Neuronal stem cell (in vitro differentiated cells): ENCODE results near the gene ROR1.

Experiments
- DNase-seq: peaks from one replicate; pipeline ENCODE4 v3.0.0-alpha.2; 2013; ENCODE audit warnings: low spot score
- H2AFZ ChIP-seq: one replicate; pipeline ENCODE4 v1.6.1; 2013; ENCODE audit warnings: mild to moderate bottlenecking, low read length, inconsistent platforms
- H2AK5ac ChIP-seq: 2 replicates; pipeline ENCODE4 v1.6.1; 2013; ENCODE audit warnings: low read depth, mild to moderate bottlenecking, inconsistent platforms, low read length, moderate library complexity, mixed read lengths
- H2BK120ac ChIP-seq: 2 replicates; pipeline ENCODE4 v1.6.1; 2013; ENCODE audit warnings: low read depth, mild to moderate bottlenecking, inconsistent platforms, low read length, moderate library complexity, mixed read lengths
- H2BK12ac ChIP-seq: one replicate; pipeline ENCODE4 v1.6.1; 2013; ENCODE audit warnings: low read length, inconsistent platforms
- H2BK15ac ChIP-seq: 2 replicates; pipeline ENCODE4 v1.6.1; 2013; ENCODE audit warnings: mild to moderate bottlenecking, low read length, inconsistent platforms, mixed read lengths
- H2BK5ac ChIP-seq: one replicate; pipeline ENCODE4 v1.6.1; 2013; ENCODE audit warnings: inconsistent platforms, mild to moderate bottlenecking, low read length, moderate library complexity
- H3K14ac ChIP-seq: one replicate; pipeline ENCODE4 v1.6.1; 2013; ENCODE audit warnings: low read length, inconsistent platforms
- H3K18ac ChIP-seq: 2 replicates; pipeline ENCODE4 v1.6.1; 2013; ENCODE audit warnings: low read length, inconsistent platforms
- H3K23ac ChIP-seq: 2 replicates; pipeline ENCODE4 v1.6.1; 2013; ENCODE audit warnings: low read depth, mild to moderate bottlenecking, mixed read lengths, low read length, inconsistent platforms; ENCODE audit not compliant: poor library complexity
- H3K27ac ChIP-seq: replicated peaks from 3 replicates; pipeline ENCODE4 v1.5.1; 2013; ENCODE audit warnings: low read length, inconsistent platforms
- H3K27me3 ChIP-seq, 3 experiments: 2 replicates each; pipeline ENCODE4 v1.6.1; 2013; ENCODE audit warnings: low read length in 3 of 3, mild to moderate bottlenecking in 2 of 3, inconsistent platforms in 1 of 3, low read depth in 1 of 3, mixed read lengths in 1 of 3, moderate library complexity in 1 of 3; ENCODE audit not compliant: control insufficient read depth in 3 of 3, insufficient read depth in 3 of 3
- H3K36me3 ChIP-seq, 2 donors: replicated peaks in 1 of 2; 2 replicates each; pipeline ENCODE4 v1.6.1; 2013; ENCODE audit warnings: low read length in 2 of 2; ENCODE audit not compliant: control insufficient read depth in 2 of 2, insufficient read depth in 2 of 2
- H3K4ac ChIP-seq: 2 replicates; pipeline ENCODE4 v1.6.1; 2013; ENCODE audit warnings: inconsistent platforms, mild to moderate bottlenecking, low read length, moderate library complexity
- H3K4me1 ChIP-seq, 2 donors: 1 replicate in 1 of 2; 2 replicates in 1 of 2; pipeline ENCODE4 v1.6.1; 2013; ENCODE audit warnings: low read length in 2 of 2, low read depth in 1 of 2; ENCODE audit not compliant: control insufficient read depth in 2 of 2, insufficient read depth in 1 of 2
- H3K4me2 ChIP-seq: one replicate; pipeline ENCODE4 v1.6.1; 2013; ENCODE audit warnings: mild to moderate bottlenecking, low read length, inconsistent platforms; ENCODE audit not compliant: insufficient read depth, poor library complexity, severe bottlenecking
- H3K4me3 ChIP-seq, 2 donors: 2 replicates each; pipeline ENCODE4 v1.5.1; 2013; ENCODE audit warnings: low read length in 2 of 2, mild to moderate bottlenecking in 2 of 2, inconsistent platforms in 1 of 2, moderate library complexity in 1 of 2
- H3K79me1 ChIP-seq: one replicate; pipeline ENCODE4 v1.6.1; 2013; ENCODE audit warnings: low read depth, mild to moderate bottlenecking, inconsistent platforms, low read length, moderate library complexity
- H3K9ac ChIP-seq: one replicate; pipeline ENCODE4 v1.6.1; 2013; ENCODE audit warnings: mild to moderate bottlenecking, low read depth, low read length, inconsistent platforms; ENCODE audit not compliant: poor library complexity
- H3K9me3 ChIP-seq, 2 donors: replicated peaks in 1 of 2; 2 replicates each; pipeline versions ENCODE3 to v1.6.1; 2013; ENCODE audit warnings: low read length in 2 of 2, mild to moderate bottlenecking in 2 of 2, inconsistent platforms in 1 of 2, low read depth in 1 of 2, mixed read lengths in 1 of 2, moderate library complexity in 1 of 2; ENCODE audit not compliant: control insufficient read depth in 2 of 2, insufficient read depth in 1 of 2
- H4K8ac ChIP-seq: one replicate; pipeline ENCODE4 v1.6.1; 2013; ENCODE audit warnings: low read depth, mild to moderate bottlenecking, inconsistent platforms, low read length, moderate library complexity
- H4K91ac ChIP-seq: one replicate; pipeline ENCODE4 v1.6.1; 2013; ENCODE audit warnings: low read length, low read depth, mild to moderate bottlenecking, inconsistent platforms; ENCODE audit not compliant: poor library complexity
- WGBS, 2 donors: extraction: QIAGEN DNeasy Blood & Tissue Kit; methylation state at CpG; one replicate each; pipeline ENCODE4 v1.1.7; 2013; ENCODE audit warnings: missing lambda C conversion rate in 2 of 2, mixed read lengths in 1 of 2; ENCODE audit not compliant: insufficient read length in 2 of 2, insufficient replicate concordance in 1 of 2; ENCODE audit errors: extremely low coverage in 2 of 2; 5-methylcytosine and 5-hydroxymethylcytosine counted together

ROR1 gene

DNA sequence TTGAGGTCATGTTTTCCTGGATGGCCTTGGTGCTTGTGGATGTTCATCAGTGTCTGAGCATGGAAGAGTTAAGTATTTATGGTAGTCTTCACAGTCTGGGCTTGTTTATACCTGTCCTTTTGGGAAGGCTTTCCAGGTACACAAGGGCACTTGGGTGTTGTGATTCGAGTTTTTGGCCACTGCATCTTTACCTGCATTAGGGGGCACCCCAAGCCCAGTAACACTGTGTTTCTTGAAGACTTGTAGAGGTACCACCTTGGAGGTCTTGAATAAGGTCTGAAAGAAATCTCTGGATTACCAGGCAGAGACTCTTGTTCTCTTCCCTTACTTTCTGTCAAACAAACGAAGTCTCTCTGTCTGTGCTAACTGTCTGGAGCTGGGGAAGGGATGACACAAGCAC is 34.4 kb upstream of the ROR1 start:
- Histone ChIP-seq H3K79me1 (no peaks in the 10 kb centered on the region), H3K4me2 (no peak overlapping the region), H3K4me1 (no peaks in the 10 kb centered on the region), H3K9ac (no peak overlapping the region), H2AFZ (no peak overlapping the region), H2BK15ac (no peak overlapping the region), H3K14ac (no peak overlapping the region), H3K27ac (no peak overlapping the region), H2BK12ac (no peak overlapping the region), H2BK5ac (no peak overlapping the region), H4K91ac (no peak overlapping the region), H3K4me3 (no peak overlapping the region), H3K9me3 (no peaks in the 10 kb centered on the region), H3K4ac (no peak overlapping the region), H4K8ac (no peak overlapping the region), H2AK5ac (no peak overlapping the region), H3K23ac (no peak overlapping the region), H3K36me3 (no peaks in the 10 kb centered on the region), H2BK120ac (no peak overlapping the region), H3K18ac (no peak overlapping the region), H3K27me3 (peaks cover 0 to 9% (median 0%) of the 10 kb centered on the region in 3 experiments)
- WGBS, 2 donors: no CpG with 5 or more reads among the region's 2 CpGs
- DNase-seq: no peak

DNA sequence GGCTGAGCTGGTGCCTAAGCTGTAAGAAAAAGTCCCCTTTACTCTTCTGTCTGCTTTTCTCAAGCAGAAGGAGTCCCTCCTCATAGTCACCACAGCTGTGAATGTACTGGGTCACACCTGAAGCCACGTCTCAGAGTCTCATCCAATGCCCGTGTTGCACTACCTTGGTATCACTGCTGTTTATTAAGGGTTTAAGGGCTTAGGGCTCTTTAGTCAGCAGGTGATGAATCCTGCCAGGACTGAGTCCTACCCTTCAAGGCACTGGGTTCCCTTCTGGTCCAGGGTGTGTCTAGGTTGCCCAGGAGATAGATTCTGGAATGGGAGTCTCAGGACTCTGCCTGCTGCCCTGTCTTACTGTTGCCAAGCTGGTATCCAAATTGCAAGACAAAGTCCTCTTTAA is 33.4 kb upstream of the ROR1 start:
- Histone ChIP-seq H3K79me1 (no peaks in the 10 kb centered on the region), H2BK12ac (no peak overlapping the region), H3K27ac (no peak overlapping the region), H4K8ac (no peak overlapping the region), H3K9ac (no peak overlapping the region), H3K14ac (no peak overlapping the region), H3K9me3 (no peaks in the 10 kb centered on the region), H3K23ac (no peak overlapping the region), H4K91ac (no peak overlapping the region), H3K36me3 (no peaks in the 10 kb centered on the region), H3K4me1 (no peaks in the 10 kb centered on the region), H2AFZ (no peak overlapping the region), H3K18ac (no peak overlapping the region), H3K4me3 (no peak overlapping the region), H3K4ac (no peak overlapping the region), H3K27me3 (peaks cover 0 to 9% (median 0%) of the 10 kb centered on the region in 3 experiments), H2BK5ac (no peak overlapping the region), H2BK15ac (no peak overlapping the region), H3K4me2 (no peak overlapping the region), H2AK5ac (no peak overlapping the region), H2BK120ac (no peak overlapping the region)
- no CpG with 5 or more reads among the region's 2 CpGs for WGBS, 2 donors
- no peak for DNase-seq

DNA sequence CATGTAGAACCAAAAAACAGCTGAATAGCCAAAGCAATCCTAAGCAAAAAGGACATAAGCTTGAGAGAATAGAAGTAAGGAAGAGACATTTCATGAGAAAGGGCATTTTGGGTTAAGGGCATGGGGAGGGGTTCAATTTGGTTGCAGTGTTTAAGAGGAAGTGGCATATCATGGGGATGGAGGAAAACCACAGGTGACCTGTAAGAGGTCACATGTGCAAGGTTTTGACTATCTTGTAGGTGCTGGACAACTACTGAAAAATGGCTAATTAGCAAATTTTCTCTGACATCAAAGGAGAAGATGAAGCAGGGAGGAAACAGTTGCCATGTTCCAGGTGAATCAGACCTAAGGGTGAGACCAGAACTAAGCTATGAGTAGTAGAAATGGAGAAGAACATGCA is 31.3 kb upstream of the ROR1 start:
- Histone ChIP-seq H3K4me3 (no peak overlapping the region), H4K91ac (no peak overlapping the region)

DNA sequence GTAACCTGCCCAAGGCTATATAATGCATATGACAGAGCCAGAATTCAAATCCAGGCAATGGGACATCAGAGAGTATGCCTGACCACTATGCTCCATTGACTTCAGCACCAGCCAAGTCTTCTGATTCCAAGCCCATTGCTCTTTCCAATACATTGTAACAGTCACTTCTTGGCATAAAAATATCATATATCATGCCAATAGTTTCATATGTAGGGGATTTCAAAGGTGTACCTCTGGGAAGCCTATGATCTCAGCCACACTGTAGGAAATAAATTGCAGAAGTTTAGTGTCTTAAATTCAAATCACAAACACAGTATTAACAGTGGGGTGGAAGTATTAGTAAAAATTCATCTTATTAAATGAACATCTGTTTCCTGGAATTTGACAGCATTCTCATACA is 30.0 kb upstream of the ROR1 start:
- H4K91ac ChIP-seq: no peak overlapping the region
- no peak overlapping the region for H2BK15ac ChIP-seq
- H3K23ac ChIP-seq: no peak overlapping the region
- H2BK12ac ChIP-seq: no peak overlapping the region
- DNase-seq: no peak
- H3K18ac ChIP-seq: no peak overlapping the region
- no peak overlapping the region for H4K8ac ChIP-seq
- no peak overlapping the region for H3K4me3 ChIP-seq
- no peaks in the 10 kb centered on the region for H3K79me1 ChIP-seq
- H2BK5ac ChIP-seq: no peak overlapping the region
- peaks cover 11 to 12% of the 10 kb centered on the region in 2 donors for H3K4me1 ChIP-seq
- H3K27ac ChIP-seq: no peak overlapping the region
- no peak overlapping the region for H2BK120ac ChIP-seq
- no peaks in the 10 kb centered on the region for H3K36me3 ChIP-seq
- no peak overlapping the region for H3K14ac ChIP-seq
- H3K4me2 ChIP-seq: no peak overlapping the region
- no peak overlapping the region for H3K9ac ChIP-seq
- H2AK5ac ChIP-seq: no peak overlapping the region
- no peak overlapping the region for H2AFZ ChIP-seq
- H3K4ac ChIP-seq: no peak overlapping the region
- H3K9me3 ChIP-seq: no peaks in the 10 kb centered on the region
- H3K27me3 ChIP-seq: peaks cover 0 to 15% (median 0%) of the 10 kb centered on the region in 3 experiments

More for the DNA sequence above, 31.3 kb upstream of the ROR1 start:
- no peak overlapping the region for H2BK12ac ChIP-seq
- no peak overlapping the region for H3K4ac ChIP-seq
- no peaks in the 10 kb centered on the region for H3K79me1 ChIP-seq
- H4K8ac ChIP-seq: no peak overlapping the region
- H3K27me3 ChIP-seq: peaks cover 0 to 11% (median 0%) of the 10 kb centered on the region in 3 experiments
- H2AFZ ChIP-seq: no peak overlapping the region
- H2BK5ac ChIP-seq: no peak overlapping the region
- no peaks in the 10 kb centered on the region for H3K9me3 ChIP-seq
- no peak overlapping the region for H2BK15ac ChIP-seq
- H3K23ac ChIP-seq: no peak overlapping the region
- H3K36me3 ChIP-seq: no peaks in the 10 kb centered on the region
- no peak overlapping the region for H3K9ac ChIP-seq
- H2AK5ac ChIP-seq: no peak overlapping the region
- no peak overlapping the region for H2BK120ac ChIP-seq
- no peak overlapping the region for H3K14ac ChIP-seq
- no peak overlapping the region for H3K18ac ChIP-seq
- peaks cover 11 to 12% of the 10 kb centered on the region in 2 donors for H3K4me1 ChIP-seq
- no peak overlapping the region for H3K27ac ChIP-seq
- no peak overlapping the region for H3K4me2 ChIP-seq
- no peak for DNase-seq
